HL-60 (cell line): ENCODE measurements around the gene PIK3IP1.

ENCODE experiments used
- DNase-seq, 2 experiments: peaks; one replicate each; pipeline ENCODE4 v3.0.0-alpha.2; 2010 to 2020; ENCODE audit warnings: low read depth in 1 of 2, low spot score in 1 of 2
- H3K27ac ChIP-seq: fragments of 250-450 bp; sonication (Bioruptor Pico); replicated peaks from 2 replicates; pipeline ENCODE4 v1.5.1; 2020; ENCODE audit warnings: mild to moderate bottlenecking, moderate library complexity
- H3K27me3 ChIP-seq: fragments of 250-450 bp; sonication (Bioruptor Pico); 2 replicates; pipeline ENCODE4 v1.5.1; 2021; ENCODE audit warnings: mild to moderate bottlenecking, moderate library complexity; ENCODE audit not compliant: insufficient read depth, poor library complexity, severe bottlenecking
- H3K4me3 ChIP-seq: replicated peaks from 2 replicates; pipeline ENCODE4 v1.5.1; 2011; ENCODE audit warnings: mild to moderate bottlenecking, control low read depth, low read length; ENCODE audit not compliant: insufficient read depth
- GABPA ChIP-seq: IDR thresholded peaks from 2 replicates; pipeline ENCODE4 v1.6.1; 2012; ENCODE audit warnings: low read depth
- POLR2AphosphoS5 ChIP-seq: IDR thresholded peaks from 2 replicates; pipeline ENCODE4 v1.6.1; 2012; ENCODE audit warnings: low read depth
- SPI1 ChIP-seq: IDR thresholded peaks from 2 replicates; pipeline ENCODE4 v1.6.1; 2012; ENCODE audit warnings: low read depth, mild to moderate bottlenecking, borderline replicate concordance
- TF ChIP-seq, protein P1 (sequence below): IDR thresholded peaks from one replicate; pipeline ENCODE4 v1.5.1; 2011; ENCODE audit warnings: low read length, control low read depth, inconsistent platforms; ENCODE audit not compliant: insufficient read depth
- TF ChIP-seq, protein P2 (sequence below): IDR thresholded peaks from 2 replicates; pipeline ENCODE4 v1.6.1; 2012; ENCODE audit warnings: low read depth; ENCODE audit not compliant: insufficient replicate concordance

Gene PIK3IP1

DNA sequence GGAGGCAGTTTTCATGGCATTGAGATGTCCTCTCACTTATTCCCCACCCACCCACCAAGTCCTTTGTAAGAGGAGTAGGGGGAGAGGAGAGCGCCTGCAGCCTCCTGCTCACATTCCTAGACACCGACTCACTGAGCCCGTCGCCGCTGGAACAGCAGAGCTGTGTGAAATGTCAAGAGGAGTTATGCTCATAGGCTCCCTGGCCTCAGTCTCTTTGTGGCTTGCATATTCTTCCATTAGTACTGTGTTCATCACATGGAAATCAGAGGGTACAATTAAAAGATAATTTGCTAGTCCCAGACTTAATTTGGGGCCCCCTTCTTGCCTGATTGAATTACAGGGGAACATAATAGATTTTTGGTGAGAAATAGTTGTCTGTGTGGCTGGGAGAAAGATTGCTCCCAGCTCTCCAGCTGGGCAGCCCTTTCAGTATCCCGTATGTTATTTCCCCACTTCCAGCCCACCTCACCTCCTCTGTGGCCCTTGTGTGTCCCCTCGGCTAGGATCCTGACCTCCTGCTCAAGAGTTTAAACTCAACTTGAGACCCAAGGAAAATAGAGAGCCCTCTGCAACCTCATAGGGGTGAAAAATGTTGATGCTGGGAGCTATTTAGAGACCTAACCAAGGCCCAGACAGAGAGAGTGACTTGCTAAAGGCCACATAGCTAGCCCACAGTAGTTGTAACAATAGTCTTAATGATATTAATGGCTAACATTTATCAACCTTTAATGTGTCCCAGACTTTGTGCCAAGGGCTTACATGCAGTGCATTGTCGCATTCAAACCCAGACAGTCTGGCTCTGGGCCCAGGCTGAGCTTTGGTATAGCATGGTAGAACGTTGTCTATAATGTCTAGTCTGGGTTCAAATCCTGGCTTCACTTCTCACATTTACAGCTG lies 48.0 kb downstream of the PIK3IP1 start:
- no peak overlapping the region for H3K4me3 ChIP-seq
- H3K27ac ChIP-seq, result no peak overlapping the region
- no peak for TF ChIP-seq POLR2AphosphoS5
- no peak for TF ChIP-seq SPI1
- TF ChIP-seq GABPA, result no peak
- TF ChIP-seq, protein P1, sequence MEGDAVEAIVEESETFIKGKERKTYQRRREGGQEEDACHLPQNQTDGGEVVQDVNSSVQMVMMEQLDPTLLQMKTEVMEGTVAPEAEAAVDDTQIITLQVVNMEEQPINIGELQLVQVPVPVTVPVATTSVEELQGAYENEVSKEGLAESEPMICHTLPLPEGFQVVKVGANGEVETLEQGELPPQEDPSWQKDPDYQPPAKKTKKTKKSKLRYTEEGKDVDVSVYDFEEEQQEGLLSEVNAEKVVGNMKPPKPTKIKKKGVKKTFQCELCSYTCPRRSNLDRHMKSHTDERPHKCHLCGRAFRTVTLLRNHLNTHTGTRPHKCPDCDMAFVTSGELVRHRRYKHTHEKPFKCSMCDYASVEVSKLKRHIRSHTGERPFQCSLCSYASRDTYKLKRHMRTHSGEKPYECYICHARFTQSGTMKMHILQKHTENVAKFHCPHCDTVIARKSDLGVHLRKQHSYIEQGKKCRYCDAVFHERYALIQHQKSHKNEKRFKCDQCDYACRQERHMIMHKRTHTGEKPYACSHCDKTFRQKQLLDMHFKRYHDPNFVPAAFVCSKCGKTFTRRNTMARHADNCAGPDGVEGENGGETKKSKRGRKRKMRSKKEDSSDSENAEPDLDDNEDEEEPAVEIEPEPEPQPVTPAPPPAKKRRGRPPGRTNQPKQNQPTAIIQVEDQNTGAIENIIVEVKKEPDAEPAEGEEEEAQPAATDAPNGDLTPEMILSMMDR, result no peak
- TF ChIP-seq, protein P2, sequence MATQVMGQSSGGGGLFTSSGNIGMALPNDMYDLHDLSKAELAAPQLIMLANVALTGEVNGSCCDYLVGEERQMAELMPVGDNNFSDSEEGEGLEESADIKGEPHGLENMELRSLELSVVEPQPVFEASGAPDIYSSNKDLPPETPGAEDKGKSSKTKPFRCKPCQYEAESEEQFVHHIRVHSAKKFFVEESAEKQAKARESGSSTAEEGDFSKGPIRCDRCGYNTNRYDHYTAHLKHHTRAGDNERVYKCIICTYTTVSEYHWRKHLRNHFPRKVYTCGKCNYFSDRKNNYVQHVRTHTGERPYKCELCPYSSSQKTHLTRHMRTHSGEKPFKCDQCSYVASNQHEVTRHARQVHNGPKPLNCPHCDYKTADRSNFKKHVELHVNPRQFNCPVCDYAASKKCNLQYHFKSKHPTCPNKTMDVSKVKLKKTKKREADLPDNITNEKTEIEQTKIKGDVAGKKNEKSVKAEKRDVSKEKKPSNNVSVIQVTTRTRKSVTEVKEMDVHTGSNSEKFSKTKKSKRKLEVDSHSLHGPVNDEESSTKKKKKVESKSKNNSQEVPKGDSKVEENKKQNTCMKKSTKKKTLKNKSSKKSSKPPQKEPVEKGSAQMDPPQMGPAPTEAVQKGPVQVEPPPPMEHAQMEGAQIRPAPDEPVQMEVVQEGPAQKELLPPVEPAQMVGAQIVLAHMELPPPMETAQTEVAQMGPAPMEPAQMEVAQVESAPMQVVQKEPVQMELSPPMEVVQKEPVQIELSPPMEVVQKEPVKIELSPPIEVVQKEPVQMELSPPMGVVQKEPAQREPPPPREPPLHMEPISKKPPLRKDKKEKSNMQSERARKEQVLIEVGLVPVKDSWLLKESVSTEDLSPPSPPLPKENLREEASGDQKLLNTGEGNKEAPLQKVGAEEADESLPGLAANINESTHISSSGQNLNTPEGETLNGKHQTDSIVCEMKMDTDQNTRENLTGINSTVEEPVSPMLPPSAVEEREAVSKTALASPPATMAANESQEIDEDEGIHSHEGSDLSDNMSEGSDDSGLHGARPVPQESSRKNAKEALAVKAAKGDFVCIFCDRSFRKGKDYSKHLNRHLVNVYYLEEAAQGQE, result no peak
- no peak for DNase-seq
- no peaks in the 10 kb centered on the region for H3K27me3 ChIP-seq

DNA sequence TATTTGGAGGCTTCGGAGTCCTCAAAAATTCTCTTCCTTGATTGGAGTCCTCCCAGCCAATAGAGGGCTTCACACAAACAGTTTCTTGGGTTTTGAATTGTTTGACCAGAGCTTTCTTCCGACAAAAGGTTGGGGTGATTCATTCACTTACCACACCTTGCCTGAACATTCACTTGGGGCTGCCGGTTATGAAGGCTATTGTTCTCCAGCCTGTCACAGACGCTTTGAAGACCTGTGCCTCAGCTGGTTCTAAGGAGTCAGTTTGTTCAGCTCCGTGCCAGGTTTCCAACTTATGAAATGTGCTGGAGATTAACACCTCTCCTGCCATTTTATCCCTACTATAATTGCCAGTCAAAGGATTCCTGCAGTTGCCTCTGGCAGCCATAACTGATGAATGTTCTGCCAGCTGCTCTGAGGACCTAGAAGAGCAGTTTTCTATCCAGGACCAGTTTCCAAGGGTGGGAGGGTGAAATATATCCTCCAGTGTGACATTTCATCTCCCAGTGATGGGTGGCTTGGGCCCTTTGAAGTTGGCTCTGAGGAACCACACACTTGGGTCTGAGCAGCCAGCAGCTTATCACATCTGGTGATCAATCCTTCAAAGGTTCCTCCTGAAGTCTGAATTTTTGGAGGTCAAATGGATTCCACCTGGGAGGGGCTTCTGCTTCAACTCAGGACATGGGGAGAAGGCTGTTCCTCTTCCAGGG lies 48.8 kb downstream of the PIK3IP1 start:
- Histone ChIP-seq H3K27me3 (no peaks in the 10 kb centered on the region), H3K4me3 (no peak overlapping the region), H3K27ac (no peak overlapping the region)
- no peak for DNase-seq
- TF ChIP-seq, protein P1, result no peak
- TF ChIP-seq GABPA (no peak), POLR2AphosphoS5 (no peak), SPI1 (no peak)
- TF ChIP-seq, protein P2, result no peak

DNA sequence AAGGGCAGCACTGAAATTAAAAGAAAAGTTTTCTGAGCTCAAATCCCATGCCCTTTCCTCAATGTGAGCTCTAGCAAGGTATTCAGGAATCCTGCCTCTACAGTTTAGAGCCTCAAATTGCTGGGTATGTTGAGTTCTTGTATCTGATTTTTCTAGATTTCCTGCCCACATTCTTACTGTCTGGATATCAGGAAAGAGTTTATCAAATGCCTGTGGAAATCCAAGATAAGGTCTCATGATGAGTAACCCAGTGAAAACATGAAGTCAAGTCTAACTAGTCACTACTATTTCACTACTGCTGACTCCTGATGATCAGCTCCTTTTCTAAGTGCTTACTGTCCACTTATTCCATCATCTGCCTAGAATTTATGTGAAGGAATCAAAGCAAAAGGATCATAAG lies 50.4 kb downstream of the PIK3IP1 start:
- no peak for TF ChIP-seq SPI1
- TF ChIP-seq, protein P1, result no peak
- no peak for TF ChIP-seq GABPA
- TF ChIP-seq, protein P2, result no peak
- TF ChIP-seq POLR2AphosphoS5, result no peak
- DNase-seq, result no peak
- H3K27ac ChIP-seq, result no peak overlapping the region
- H3K27me3 ChIP-seq, result no peaks in the 10 kb centered on the region
- no peak overlapping the region for H3K4me3 ChIP-seq
